GM18507 (cell line): Measurements from ENCODE around the gene HOXC11.
A peak's percentile ranks its signal among the peaks of the same experiment; 100 is the strongest.

ENCODE experiments used
- DNase-seq: peaks from one replicate; pipeline ENCODE4 v3.0.0; 2011; ENCODE audit warnings: low read depth; ENCODE audit not compliant: insufficient read length; ENCODE audit errors: extremely low spot score
- FAIRE-seq: peaks from 2 replicates; lab custom pipeline; 2011; peaks lifted over from hg19 to GRCh38; lab: Jason Lieb, UNC

Gene HOXC11

DNA sequence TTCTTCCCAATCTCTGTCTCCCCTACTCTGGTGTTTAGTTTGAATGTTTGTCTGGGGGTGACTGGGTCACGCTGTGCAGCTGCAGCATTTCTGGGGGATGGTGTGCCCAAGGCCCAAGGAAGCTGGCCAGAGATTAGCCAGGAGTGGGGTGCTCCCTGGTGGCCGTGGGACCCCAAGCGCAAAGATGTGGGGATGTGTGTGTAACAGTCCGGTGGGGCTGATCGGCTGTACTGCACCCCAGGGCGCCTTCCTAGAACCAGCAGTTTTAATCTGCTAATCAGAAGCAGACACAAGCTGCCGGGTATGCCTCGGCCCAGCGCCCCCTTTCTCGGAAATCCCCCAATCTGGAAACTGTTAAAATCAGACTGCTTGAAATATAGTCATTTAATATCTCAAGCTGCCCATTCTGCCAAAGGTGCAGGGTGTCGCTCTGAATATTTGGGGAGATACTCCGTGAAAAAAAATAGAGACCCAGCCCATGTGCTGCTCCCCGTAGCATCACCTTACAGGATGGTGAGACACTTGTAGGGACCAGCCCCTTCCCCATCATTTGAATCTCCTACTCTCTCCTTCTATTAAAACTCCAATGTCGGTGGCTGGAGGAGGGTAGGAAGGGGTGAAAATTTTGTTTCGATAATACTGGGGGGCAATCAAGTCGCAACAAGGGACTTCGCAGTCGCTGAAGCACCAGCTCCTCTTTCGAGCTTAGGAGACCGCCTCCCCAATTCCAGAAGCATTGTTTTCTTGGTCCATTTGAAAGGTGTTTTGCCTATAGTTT is 31.3 kb downstream of the HOXC11 start:
- DNase-seq (no peak), FAIRE-seq (no peak)

DNA sequence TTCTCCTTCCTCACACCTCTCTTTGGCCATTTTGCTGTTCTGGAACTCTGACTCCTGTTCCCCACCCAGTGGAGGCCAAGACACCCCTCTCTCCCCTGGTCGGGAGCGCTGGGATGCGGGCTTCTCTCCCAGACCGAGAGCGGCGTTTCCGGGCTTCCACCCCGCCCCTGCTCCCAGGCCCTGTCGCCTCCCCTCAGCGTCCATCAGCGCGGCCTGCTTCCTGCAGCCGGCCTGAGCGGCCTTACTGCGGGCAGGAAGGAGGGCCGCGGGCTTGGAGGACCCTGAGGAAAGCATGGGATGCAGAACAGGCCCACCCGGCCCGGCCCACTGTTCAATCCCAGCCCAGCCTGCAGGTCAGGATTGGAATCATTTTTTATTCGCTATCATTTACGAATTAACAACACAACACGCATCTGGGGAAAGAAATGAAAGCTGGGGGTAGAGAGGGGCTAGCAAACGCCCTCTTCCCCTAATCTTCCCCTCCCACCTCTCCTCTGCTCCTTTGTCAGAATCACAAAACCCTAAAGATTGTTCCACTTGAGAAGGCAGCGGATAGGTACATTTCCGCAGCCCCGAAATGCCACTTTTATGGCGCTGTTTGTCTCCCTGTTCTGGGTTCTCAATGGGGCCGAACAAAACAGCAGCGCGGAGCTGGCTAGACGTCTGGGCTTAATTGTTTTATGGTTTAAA is 32.1 kb downstream of the HOXC11 start:
- DNase-seq = no peak
- FAIRE-seq = no peak

DNA sequence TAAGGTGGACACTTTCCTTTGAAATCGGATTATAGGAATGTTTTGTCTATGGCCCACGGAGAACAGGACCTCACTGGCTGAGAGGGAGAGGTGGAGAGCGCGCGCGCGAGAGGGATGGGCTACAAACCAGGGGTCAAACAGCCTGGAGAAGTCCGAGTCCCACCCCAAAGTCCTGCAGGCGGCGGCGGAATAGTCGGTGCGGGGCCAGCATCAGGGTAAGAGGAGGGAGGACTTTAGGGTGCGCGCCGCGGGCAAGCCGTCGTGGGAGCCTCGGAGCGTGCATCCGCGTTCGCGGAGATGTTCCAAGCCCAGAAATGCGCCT is 32.6 kb downstream of the HOXC11 start:
- FAIRE-seq = no peak
- no peak for DNase-seq

DNA sequence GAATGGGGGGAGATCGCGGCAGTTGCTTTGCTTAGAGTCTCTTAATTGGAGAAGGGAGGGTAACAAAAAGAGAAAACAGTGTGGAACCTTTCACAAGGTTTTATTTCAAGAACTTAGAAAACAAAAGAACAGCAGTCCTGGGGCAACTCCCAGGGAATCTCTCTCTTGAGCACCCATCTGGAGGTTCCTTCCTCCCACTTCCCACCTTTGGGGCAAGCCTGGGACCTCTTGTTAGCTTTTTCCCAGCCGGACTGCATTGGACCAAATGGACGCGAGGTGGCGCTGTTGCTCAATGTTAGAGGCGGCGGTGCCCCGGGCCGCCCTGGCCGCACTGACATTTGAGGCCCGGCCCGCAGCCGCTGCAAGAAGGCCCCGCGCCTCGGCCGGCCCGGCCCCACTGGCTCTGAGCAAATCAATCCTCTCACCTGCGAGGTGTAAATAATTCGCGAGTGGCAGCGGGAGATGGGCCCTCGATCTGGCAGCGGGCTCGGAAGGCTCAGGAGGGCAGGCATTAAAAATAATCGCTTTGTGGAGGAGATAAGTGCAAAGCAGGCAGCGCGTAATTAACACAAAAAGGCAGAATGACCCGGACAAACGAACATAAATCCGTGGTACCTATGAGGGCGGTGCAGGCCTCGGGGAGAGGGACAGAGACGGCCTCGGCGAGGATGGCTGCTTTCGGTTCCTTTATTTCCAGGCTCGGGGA is 33.1 kb downstream of the HOXC11 start:
- FAIRE-seq = peak; percentile 86
- peak; percentile 67 for DNase-seq

DNA sequence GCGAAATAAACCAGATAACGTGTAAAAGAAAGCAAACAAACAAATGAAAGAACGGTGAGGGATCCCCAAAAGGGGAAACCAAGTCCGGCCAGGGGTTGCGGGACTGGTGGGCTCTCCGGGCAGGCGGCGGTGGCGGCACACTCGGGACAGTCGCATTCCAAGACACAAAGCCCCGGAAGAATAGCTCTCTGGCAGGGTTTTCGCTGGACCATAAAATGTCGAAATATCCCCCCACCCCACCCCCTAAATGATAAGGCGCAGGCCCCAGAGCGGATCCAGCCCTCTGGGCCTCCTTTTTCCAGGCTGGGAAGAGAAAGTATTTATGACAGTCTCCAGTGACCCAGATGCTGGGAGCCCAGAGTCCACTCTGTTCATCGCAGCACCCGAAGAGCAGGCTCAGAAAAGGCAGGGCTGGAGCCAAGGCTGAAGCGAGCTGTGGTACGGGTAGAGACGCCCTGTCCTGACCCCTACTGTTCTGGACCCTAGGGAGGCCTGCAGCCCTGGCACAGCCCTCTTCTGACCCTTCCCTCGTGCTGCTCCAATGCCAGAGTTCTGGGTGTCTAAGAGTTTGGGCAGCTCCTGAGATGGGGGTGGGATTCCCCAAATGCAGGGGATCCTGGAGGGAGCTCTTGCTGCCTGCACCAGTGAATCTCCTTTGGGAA is 33.8 kb downstream of the HOXC11 start:
- FAIRE-seq (no peak), DNase-seq (no peak)

DNA sequence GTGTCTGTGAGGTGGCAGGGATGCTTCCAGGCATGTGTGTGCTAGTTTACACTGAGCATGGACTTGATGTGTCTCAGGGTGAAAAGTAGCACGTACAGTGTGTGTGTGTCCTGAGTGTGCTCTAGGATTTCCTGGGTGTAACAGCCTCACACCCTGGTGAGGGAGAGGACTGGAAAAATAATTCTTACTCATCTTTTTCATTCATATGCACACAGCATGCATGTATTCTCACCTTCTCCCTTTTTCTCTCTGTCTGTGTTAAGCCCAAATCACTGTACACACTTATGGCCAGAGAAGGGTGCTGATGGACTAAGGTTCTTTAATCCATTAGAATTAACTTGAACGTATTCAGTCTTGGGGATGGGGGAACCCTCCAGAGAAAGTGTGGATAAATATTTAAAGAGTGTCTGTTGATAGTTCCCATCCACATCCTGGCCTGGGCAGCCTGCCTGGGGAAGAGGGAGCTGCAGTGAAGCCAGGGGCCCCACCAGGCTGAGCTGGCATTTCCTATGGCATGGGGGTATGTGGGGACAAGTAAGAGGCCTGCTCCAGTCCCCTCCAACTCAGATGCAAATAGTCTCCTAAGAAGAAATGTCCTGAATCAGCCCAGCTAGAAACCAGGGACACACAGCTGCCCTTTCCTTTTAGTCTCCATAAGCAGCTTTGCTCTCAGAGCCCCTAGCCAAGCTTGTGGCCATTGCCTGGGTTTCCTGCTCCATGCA is 34.8 kb downstream of the HOXC11 start:
- no peak for DNase-seq
- FAIRE-seq = no peak

DNA sequence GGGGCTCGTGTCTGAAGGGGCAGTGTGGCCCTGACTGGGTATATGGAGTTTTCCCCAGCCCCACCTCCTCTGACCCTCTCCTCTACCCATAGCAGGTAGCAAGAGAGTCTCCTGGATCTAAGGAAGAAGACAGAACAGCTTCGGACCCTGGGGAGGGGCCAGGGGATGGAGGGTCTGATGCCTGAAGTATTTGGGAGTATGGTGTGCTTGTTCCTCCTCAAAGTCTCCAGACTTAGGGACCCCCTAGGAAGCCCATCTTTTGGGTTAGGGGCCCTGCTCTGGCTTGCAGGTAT is 35.3 kb downstream of the HOXC11 start:
- no peak for FAIRE-seq
- DNase-seq = no peak

DNA sequence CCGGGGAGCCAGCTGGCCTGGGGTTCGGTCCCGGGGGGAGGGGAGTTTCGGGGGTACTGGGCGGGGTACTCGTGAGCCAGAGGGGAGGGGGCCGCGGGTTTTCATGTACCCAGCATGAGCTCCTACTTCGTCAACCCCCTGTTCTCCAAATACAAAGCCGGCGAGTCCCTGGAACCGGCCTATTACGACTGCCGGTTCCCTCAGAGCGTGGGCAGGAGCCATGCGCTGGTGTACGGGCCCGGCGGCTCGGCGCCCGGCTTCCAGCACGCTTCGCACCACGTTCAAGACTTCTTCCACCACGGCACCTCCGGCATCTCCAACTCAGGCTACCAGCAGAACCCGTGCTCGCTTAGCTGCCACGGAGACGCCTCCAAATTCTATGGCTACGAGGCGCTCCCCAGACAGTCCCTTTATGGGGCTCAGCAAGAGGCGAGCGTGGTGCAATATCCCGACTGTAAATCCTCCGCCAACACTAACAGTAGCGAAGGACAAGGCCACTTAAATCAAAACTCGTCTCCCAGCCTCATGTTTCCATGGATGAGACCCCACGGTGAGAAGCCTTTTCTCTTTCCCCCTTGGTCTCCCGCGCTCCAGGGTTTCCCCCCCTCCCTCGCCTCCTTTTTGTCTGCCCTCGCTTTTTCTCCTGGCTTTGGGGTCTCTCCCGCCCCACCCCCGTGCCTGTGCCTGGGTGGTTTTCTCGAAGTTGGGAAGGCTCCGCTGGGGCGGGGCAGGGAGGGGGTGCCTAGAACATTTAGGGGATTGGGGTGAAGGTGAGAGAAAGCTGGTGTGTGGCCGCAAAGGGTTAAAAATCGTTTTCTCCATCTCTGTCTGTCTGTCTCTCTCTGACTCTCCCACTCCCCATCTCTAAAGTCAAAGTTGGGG is 36.5 kb downstream of the HOXC11 start:
- FAIRE-seq = no peak
- no peak for DNase-seq

DNA sequence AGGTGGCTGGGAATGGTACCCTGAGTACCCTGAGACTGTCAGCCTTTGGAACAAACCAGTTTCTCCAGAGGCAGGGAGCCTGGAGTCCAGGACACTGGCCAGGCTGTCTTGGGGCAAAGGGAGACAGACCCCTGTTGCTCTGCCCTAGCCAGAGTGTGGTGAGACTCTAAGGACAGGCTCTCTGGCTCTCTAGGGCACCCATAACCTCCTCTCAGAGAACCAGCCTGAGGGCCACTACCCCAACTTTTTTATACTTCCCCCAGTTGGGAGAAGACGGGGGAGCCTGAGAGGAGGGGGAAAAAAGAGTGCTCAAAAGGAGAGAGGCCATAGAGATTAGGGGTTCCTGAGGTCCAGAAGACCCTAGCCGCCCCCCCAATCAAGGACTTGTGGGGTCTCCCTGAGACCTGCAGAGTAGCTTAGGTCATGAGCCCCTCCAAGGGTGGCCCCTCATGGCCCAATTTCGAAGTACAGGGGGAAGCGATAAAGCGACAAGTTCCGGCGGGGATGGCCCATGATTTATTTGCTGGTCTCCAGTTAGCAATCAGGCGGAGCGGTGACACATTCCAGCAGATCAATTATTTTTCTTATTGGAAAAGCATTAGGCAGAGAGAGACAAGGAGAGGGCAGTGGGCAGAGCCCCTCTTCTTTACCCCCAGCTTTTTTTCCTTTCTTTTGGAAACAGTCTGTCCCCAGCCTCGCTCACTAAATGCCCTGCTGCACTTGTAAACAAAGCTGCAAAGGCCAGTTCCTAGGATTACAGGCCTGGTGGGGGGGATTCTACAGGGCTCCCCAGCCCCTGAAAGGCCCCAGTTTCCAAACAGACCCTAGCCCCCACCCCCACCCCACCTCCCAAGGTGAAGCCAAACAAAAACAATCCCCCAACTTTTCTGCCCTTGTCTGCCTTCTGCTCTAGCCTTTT is 37.4 kb downstream of the HOXC11 start:
- FAIRE-seq (no peak), DNase-seq (no peak)

DNA sequence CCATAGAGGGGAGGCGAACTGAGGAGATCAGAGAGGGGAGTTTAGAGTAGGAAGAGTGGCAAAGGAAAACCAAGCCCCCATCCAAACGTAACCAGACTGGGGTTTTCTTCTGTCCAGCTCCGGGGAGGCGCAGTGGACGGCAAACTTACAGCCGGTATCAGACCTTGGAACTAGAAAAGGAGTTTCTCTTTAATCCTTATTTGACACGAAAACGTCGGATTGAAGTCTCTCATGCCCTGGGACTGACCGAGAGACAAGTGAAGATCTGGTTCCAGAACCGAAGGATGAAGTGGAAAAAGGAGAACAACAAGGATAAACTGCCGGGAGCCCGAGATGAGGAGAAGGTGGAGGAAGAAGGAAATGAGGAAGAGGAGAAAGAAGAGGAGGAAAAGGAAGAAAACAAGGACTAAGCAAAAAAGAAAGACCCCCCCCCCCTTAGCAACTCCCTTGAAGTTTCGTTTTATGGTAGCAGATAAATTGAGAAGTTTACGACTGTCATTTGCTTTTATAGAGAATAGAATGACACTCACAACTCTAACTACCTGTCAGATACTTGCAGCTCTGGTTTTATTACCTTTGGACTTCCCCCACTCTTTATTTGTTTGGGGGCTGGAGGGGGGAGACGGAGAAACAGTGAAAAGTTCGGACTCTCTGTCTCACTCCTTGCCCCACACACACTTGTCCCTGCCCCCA is 38.2 kb downstream of the HOXC11 start:
- DNase-seq = no peak
- FAIRE-seq = no peak

DNA sequence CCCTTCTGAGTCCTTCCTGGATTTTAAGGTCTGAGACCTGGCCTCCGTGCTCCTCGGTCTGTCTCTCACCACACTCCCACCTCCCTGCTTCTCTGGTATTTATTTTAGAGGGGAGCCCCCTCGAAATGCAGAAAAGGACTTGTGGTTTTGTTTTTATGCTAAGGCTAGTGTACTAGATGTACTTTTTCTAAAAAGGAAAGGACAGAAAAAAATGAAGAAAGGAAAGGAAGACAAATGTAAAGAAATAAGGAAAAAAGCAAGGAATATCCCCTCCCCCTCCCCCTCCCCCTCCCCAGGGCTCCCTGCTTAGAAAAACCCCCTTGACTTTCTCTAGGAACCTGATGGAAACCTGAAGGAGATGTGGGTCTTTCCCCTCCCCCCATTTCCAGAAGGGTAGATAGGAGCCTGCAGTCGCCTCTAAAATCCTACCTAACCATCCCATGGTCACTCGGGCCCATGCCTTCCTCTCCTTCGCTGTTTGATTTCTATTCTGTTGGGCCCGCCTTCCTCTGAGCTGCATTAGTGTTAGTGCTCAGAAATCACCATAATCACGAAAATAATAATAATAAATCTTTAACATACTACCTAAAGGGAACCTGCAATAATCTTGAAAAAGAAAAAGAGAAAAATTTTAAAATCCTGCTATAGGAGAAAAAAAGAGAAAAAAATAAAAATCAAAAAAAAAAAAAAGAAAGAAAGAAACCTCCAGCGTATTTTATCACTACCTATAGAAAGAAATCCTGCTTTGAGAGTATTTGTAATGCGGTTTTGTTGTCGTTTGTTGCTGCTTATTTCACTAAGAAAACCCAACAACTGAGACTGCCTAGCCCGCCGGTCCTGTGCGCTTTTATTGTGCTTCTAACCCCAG is 39.0 kb downstream of the HOXC11 start:
- FAIRE-seq (no peak), DNase-seq (no peak)

DNA sequence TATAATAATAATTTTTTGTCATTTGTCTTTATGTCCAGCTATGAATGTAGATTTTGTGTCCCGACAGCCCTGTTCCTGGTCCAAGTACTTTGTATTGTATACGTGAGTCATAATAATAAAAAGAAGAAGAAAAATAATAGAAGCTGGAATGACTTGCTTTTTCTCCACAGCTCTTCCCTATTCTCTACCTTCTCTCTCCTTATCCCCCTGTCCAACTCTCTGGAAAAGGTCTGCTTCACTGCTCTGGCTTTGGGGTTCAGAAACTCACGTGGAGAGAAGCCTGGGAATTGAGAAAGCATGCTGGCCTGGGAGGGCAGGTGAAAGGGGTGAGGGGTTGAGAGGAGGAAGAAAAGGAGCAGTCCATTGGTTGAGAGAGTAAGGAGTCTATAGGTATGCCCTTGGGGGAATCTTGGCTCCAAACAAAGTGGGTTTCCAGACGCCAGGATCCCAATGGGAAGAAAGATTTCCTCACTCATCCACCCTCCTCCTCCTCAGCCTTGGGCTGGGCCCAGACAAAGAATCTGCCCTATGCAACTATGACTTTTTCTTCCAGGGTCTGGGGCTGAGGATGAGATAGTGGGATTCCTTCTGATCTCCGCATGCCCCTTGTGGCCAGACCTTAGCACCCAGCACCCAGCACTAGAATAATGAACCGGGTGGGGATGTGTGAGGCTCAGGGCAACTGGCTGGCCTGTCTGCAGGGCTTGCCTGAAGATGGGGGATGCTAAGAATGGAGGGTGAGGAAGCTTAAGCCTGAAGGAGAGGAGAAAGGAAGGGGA is 39.9 kb downstream of the HOXC11 start:
- FAIRE-seq = no peak
- no peak for DNase-seq

DNA sequence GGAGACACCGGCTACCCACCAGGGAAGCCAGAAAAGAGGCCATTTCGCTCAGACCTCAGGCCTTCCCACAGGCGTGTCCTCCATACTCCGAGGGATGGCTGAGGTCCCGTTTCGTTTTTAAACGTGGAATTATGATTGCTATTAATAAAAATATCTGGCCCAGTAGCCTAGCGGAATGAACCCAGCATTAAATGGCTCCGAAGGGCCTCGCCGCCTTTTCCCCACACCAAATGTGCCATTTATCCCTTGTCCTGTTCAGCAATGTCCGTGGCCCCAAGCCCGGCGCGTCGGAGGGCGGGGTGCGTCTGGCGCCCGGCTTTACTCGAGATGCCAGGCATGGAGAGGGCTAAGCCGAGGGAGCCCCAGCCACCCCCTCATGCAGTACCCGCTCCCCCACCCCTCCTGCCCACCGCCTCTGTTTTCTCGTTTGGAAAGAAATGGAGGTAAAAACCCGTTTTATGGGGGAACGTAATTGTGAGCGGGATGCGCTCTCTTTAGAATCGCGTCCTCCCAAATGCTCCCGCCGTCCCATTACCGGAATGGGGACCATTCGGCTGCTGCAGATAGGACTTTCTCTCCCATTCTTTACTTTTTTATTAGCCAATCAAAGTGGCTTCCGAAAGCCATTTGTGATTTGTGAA is 41.6 kb downstream of the HOXC11 start:
- DNase-seq (no peak), FAIRE-seq (no peak)

DNA sequence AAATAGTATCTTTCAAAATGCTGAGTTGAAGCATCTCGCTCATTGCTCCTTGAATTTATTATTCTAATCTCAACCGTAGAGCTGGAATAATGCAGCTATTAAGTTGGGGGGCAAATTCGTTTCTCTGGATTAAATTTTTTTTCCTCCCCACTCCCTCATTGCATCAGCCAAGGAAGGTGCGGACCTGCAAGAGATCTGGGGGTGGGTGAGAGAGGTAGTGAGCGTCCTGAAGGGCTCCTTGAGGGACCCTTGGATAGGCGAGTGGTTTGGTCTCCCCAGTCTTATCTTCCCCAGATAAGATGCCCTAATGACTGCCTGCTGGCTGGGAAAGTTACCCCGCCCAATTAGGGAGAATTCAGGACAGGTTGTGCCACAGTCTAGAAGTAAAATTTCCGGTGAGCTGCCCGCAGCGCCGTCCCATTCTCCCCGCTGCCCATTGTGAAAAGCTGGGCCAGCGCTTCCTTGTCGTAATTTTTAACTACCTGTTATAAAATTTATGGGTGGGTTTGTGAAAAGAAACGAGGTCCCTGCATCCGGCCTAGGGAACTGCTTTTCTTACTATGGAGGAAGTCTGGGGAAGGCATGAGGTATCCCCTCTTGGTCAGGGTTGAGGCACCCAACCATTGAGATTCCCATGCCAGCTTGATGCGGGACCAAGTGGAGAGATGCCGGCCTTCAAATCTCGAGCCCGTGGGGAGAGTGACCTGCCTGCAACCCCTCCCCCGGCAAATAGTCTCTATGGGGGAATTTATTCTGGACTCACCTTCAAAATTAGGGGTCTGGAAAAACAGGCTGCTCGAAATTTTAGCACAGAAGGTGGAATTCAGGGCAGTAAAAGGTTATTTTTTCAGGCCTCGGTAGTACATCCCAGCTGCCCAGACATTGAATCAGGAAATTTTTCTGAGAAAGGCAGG is 42.3 kb downstream of the HOXC11 start:
- DNase-seq (no peak), FAIRE-seq (no peak)
